Activated gamma-delta T cell treated with Interleukin-2 at 50 U/mL for 16 hours (primary cell): ENCODE data around the gene CD99.
"Not testable (repeated sequence)": the region's sequence is repeated elsewhere in the genome, so short reads cannot be mapped to it uniquely, and the experiment has no call there.

Experiments
- DNase-seq: peaks from one replicate; pipeline ENCODE4 v3.0.0-alpha.2; 2020

CD99 gene

GRCh38 chrX:2690856-2691542 is at the start of gene CD99:
CD99 (plus strand) TSS chrX:2691295; CDS start chrX:2691361, 66 bp downstream.
- peak; percentile 89 for DNase-seq

- DNase-seq = no peak
These were observed 48.9 kb upstream of the CD99 start for GRCh38 chrX:2642146-2642545.

- DNase-seq = no peak
These were observed 48.3 kb upstream of the CD99 start for GRCh38 chrX:2642791-2643190.

DNA sequence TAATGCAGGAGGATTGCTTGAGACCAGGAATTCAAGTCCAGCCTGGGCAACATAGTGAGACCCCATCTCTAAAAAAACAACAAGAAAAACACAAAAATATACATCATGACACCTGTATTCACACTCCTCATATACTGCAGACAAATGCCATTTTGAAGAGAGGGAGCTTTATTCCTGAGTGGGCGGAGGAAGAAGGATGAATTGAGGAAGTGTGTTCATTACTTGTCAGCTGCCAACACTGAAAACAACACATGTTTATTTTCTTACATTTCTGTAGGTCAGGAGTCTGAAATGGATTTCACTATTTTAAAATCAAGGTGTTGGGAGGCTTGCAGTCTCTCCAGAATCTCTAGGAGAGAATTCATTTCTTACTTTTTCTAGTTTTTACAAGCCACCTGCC is 47.2 kb upstream of the CD99 start:
- DNase-seq = no peak

- no peak for DNase-seq
These were observed 45.5 kb upstream of the CD99 start for GRCh38 chrX:2645563-2645962.

GRCh38 chrX:2647627-2648026 is 43.5 kb upstream of the CD99 start:
- no peak for DNase-seq

DNA sequence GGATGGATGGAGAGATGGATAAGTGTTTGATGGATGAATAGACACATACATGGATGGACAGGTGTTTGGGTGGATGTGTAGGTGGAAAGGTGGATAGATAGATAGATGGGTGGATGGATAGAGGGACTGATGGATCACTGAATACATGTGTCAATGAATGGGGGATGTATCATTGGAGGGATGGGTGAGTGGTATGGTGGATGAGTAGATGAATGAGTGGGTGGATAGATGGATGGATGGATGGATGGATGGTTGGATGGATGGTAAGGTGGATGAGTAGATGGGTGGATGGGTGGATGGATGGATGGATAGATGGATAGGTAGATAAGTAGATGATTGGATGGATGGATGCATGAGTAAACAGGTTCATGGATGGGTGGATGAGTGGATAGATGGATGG is 41.1 kb upstream of the CD99 start:
- no peak for DNase-seq

GRCh38 chrX:2650865-2651264 is 40.2 kb upstream of the CD99 start:
- no peak for DNase-seq

DNA sequence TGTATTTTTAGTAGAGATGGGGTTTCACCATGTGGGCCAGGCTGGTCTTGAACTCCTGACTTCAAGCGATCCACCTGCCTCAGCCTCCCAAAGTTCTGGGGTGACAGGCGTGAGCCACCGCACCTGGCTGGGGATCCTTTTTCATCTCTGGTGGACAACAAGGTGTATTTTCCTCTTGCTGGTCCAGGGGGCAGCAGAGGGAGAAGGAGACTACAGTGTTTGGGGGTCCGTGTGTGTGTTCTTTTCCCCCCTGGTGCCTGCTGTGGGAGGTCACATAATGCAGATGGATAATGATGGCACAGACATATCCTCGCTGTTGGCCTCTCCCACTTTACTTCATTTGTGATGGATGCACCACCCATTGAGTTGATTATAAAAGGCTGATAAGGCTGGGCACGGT is 39.0 kb upstream of the CD99 start:
- DNase-seq = no peak

- DNase-seq = no peak
These were observed 36.4 kb upstream of the CD99 start for GRCh38 chrX:2654436-2655340.

DNA sequence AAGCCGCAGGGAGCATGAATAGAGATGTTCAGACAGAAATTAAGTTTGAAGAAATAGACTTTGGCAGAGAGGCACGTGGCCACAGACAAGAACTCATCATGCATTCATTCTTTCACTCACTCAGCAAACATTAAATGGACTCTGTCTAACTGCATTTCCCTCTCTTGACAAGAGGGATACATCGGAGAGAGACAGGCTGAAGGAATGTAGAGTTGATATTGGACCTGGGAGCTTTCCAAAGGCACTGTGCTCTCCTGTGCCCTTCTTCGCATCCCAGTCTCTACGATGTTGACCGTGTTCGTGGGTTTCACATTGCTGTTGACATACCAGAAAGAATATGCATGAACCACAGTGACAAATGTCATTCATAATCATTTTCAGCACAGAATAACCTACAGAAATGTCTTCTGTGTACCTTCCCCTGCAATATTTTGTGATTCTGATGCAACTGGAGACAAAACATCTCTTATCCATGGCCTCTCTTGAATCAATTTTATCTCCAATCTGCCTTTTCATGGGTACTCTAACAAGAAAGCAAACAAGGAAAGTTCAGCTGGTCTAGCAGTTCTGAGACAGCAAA is 34.7 kb upstream of the CD99 start:
- DNase-seq = no peak

GRCh38 chrX:2657532-2658113 is 33.5 kb upstream of the CD99 start:
- no peak for DNase-seq

DNA sequence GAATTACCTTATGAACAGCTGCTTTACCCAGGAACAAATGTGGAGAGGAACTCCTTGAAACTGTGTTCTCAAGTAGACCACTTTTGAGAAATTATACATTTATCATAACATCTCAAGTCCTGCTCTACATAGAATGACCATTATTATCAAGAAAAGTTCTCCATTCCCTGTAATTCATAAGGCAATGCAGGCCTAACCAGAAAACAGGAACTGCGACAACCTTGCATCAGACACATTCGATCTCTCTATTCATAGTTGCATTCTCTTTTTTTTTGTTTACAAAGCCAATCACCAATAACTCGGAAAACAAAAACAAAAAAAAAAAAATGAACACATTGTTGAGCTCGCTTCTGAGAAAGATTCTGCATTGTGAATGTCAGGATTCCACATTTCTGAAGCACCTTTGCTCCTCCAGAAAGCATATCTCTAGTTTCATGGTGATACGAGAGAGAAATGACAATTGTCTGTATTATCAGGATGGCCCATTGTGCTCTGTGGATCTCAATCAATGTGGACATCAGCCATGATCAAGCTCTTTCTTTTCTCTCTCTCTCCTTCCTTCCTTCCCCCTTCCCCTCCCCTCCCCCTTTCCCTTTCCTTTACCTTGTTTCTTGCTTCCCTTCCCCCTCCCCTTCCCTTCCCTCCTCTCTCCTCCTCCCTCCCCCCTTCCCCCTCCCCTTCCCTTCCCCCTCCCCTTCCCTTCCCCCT is 32.4 kb upstream of the CD99 start:
- DNase-seq = no peak

DNA sequence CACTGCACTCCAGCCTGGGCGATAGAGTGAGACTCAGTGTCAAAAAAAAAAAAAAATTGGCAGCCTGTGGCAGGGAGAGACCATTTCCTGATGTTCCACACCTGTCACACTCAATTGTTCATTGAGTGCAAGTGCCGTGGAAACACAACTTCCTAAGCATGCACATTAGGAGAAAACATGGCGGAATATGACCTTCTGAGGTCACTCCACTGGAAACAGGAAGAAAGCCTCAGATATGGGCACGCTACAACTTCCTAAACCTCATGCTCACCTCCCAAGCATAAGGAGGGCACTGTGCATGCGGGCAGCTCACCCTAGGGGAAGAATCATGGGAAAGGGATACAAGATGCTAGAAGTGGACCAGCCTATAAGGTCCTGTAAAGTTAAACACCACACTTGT is 28.5 kb upstream of the CD99 start:
- DNase-seq = no peak

DNA sequence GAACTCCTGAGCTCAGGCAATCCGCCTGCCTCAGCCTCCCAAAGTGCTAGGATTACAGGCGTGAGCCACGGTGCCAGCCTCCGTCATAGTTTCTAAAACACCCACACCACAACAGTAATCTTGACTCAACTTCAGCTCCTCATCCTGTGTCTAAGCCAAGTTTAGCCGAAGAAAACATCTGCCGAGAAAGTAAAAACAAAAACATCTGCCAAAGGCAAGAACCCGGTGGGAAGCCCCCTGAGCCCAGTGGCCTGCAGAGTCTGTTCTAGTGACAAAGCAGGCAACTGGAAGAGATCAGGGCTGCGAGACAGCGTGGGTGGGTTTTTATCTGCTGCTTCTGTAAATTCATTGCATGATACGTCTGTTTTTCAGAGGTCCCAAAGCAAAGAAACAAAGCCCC is 26.6 kb upstream of the CD99 start:
- no peak for DNase-seq

DNA sequence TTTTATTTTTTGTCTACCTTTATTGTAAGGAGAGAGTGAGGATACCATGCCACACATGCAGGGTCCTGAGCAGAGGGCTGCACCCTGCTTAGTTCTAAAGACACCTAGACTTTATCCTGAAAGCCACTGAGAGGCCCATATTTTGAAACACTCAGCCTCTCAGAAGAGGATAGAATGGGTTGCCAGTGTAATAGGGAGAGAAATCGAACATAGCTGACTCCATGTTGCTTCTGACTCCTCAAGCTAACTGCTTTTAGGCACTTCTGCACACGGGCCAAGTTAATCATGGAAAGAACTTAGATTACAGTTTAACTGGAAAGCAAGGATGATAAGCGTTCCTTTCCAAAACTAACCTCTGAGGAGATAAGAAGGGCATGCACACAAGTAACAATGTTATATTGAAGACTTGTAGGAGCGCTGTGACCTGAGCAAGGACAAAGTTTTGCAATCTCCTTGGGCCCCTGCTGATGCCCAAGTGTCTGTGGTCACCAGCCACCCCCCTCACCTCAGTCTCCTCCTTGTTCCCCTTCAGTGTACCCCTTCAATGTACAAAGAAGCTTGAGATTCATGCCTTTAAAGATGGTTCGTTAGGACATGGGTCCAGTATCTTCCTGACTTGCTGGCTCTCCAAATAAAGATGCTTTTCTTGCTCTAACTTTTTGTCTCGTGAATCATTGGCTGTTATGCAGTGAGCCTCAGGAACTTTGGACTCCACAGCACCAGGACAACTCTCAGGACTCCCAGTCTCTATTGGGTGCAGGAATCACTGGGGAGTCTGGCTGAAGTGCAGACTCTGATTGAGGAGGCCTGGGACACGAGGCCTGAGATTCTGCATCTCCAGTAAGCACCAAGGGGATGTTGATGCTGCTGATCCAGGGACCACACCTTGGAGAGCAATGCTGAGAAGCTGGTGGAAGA is 25.4 kb upstream of the CD99 start:
- DNase-seq = no peak

DNA sequence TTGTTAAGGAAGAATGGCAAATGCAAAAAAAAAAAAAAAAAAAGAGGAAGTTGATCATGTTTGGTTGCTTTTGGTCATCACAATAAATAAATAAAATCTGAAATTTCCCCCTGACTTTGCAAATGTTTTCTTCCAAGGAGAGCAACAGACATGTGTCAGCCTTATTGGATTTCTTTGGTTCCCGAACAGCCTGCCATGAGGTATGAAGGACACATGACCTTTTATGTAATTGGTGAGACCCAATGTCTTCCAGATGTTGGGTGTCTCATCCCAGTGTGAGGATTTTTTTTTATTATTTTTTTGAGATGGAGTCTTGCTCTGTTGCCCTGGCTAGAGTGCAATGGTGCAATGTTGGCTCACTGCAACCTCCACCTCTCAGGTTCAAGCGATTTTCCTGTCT is 24.6 kb upstream of the CD99 start:
- no peak for DNase-seq

DNA sequence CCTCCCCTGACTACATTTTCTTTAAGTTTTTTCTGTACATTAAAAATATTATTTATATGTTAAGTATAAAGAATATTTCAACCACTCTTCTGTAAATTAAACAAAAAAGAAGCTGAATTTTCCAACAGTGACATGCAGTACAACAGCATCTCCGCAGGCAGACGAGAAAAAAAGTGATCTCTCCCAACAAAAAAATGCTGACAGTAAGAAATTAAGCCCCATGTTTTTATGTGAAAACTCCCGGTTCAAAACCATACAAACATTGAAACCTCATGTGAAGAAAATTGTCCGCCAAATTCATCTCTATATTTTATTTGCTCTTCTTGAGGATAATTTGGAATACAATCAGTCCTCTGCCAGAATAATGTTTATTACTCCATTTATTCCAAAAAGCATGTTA is 20.1 kb upstream of the CD99 start:
- no peak for DNase-seq

GRCh38 chrX:2672084-2672483 is 19.0 kb upstream of the CD99 start:
- no peak for DNase-seq

GRCh38 chrX:2673611-2674010 is 17.5 kb upstream of the CD99 start:
- no peak for DNase-seq

- not testable (repeated sequence) for DNase-seq
These were observed 15.4 kb upstream of the CD99 start for GRCh38 chrX:2675657-2676200.
